NCI-H526 treated with DMSO at 0.1 percent for 48 hours (cell line): ENCODE data around the gene PRKCD.

Experiments used
- DNase-seq: peaks from one replicate; lab custom pipeline; 2025; lab: John Stamatoyannopoulos, UW

Gene PRKCD

GRCh38 chr3:53155760-53156159, 5.2 kb upstream of the PRKCD start:
- no peak for DNase-seq

GRCh38 chr3:53156368-53156834, 4.6 kb upstream of the PRKCD start:
- no peak for DNase-seq

- DNase-seq, result no peak
Measured at GRCh38 chr3:53157974-53158580, 2.9 kb upstream of the PRKCD start.

GRCh38 chr3:53158765-53159155, 2.2 kb upstream of the PRKCD start:
- no peak for DNase-seq

GRCh38 chr3:53159156-53160060, 1.6 kb upstream of the PRKCD start:
- DNase-seq, result peak; percentile 50

GRCh38 chr3:53160061-53160659, 849 bp upstream of the PRKCD start:
- DNase-seq, result no peak

GRCh38 chr3:53161450-53161819, 426 bp downstream of the PRKCD start:
- no peak for DNase-seq

- DNase-seq, result peak; percentile 33
Measured at GRCh38 chr3:53161820-53162671, 1.0 kb downstream of the PRKCD start.

GRCh38 chr3:53162672-53163443, 1.8 kb downstream of the PRKCD start:
- DNase-seq, result no peak

GRCh38 chr3:53163444-53164387, 2.7 kb downstream of the PRKCD start:
- no peak for DNase-seq

GRCh38 chr3:53164911-53165310, 3.9 kb downstream of the PRKCD start:
- no peak for DNase-seq

- no peak for DNase-seq
Measured at GRCh38 chr3:53166206-53166605, 5.2 kb downstream of the PRKCD start.

- no peak for DNase-seq
Measured at GRCh38 chr3:53166781-53167291, 5.8 kb downstream of the PRKCD start.

- DNase-seq, result no peak
Measured at GRCh38 chr3:53167418-53168174, 6.6 kb downstream of the PRKCD start.

- no peak for DNase-seq
Measured at GRCh38 chr3:53168175-53168923, 7.3 kb downstream of the PRKCD start.

- DNase-seq, result no peak
Measured at GRCh38 chr3:53169045-53169831, 8.2 kb downstream of the PRKCD start.

- no peak for DNase-seq
Measured at GRCh38 chr3:53169832-53170324, 8.9 kb downstream of the PRKCD start.
